BJ (cell line): ENCODE measurements around the gene ARMC2. TPM values are rescaled to one million over a fixed set of nuclear protein-coding genes. Genes with fewer than 3 reads are reported as not detected.
"Not testable (repeated sequence)": the region's sequence is repeated elsewhere in the genome, so short reads cannot be mapped to it uniquely, and the experiment has no call there.

Experiments
- CTCF ChIA-PET: fragments of 350-600 bp; formaldehyde crosslinking; extraction: SDS; loops from one replicate; lab custom pipeline; 2021; ENCODE audit warnings: antibody characterized with exemption, inconsistent platforms; lab: Yijun Ruan, JAX
- POLR2A ChIA-PET: fragments of 300-600 bp; sonication (Branson Sonifier 250); formaldehyde crosslinking; extraction: SDS; loops from one replicate; lab custom pipeline; 2021; ENCODE audit warnings: antibody characterized with exemption; lab: Charles Lee
- DNase-seq: peaks from one replicate; pipeline ENCODE4 v3.0.0-alpha.2; 2011; ENCODE audit warnings: low read depth
- H3K27me3 ChIP-seq: 2 replicates; pipeline ENCODE4 v1.6.0; 2011; ENCODE audit warnings: low read length; ENCODE audit not compliant: control insufficient read depth, insufficient read depth
- H3K36me3 ChIP-seq: 2 replicates; pipeline ENCODE4 v1.5.1; 2011; ENCODE audit warnings: low read length; ENCODE audit not compliant: control insufficient read depth, insufficient read depth
- H3K4me3 ChIP-seq: 2 replicates; pipeline ENCODE4 v1.5.1; 2011; ENCODE audit warnings: low read depth, mild to moderate bottlenecking, control low read depth, low read length
- CTCF ChIP-seq: IDR thresholded peaks from 2 replicates; pipeline ENCODE4 v1.5.1; 2011; ENCODE audit warnings: low read depth, mild to moderate bottlenecking, control low read depth, inconsistent platforms, low read length, moderate library complexity; ENCODE audit not compliant: insufficient read depth
- polyA plus RNA-seq: library from polyadenylated mRNA; depleted of rRNA; stranded (reverse); fragments of >200 nt; gene quantifications from 2 replicates; pipeline ENCODE4 v1.2.3, GENCODE V29; 2011

Gene ARMC2
- polyA plus RNA-seq, 1 experiment: 2.4 TPM

DNA sequence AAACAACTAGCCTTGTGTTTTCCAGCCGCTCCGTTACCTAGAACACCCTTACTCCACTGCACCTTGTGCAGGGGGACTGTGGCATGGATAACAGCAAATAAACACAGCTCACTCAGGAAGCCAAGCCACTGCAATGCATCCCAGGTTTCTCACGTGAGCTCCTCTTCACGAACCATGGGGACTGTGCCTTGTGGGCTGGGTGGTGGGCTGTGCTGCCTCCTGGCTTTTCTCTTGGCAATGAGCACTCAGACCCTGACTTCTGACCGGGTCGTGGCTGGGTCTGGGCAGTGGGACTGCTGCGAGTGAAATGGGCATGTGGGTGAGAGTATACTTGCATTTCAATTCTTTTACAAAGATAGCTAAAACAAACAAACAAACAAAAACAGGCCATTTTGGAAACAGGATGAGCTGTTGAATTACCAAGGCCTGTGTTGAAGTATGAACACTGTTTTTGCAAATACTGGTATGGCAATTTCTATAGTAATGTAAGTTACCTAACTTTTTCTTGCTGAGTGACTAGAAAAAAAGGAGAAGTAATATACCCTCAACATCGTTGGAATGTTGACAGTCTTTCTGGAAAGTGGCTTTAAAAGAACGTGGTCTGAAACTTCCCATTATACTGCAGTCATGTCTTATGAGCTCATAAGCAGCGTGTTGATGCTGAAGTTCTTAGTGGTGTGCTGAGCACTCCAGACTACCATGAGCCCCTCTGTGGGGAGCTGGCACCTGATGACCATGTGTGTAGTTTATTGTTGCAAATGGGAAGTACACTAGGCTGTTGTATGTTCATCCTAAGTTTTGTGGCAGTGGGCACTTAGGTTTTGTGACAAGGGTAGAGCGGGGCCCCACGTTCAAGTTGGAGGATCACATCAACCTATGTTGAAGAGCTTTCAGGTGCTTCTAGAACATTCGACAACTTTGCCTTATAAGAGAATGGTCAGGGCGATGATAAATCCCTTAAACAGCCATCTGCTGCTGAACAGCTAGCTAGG, 120.4 kb downstream of the ARMC2 start:
- no peaks in the 10 kb centered on the region for H3K36me3 ChIP-seq
- DNase-seq: no peak
- no peak for TF ChIP-seq CTCF
- ChIA-PET CTCF (interaction anchor here (1.2 kb wide), 2 partner anchors 20 to 23 kb away, joined by 3 read pairs; no protein-coding TSS in a partner anchor), POLR2A (no interaction called here)
- H3K4me3 ChIP-seq: no peak overlapping the region
- no peaks in the 10 kb centered on the region; the same call in 1 of the 2 replicates for H3K27me3 ChIP-seq

DNA sequence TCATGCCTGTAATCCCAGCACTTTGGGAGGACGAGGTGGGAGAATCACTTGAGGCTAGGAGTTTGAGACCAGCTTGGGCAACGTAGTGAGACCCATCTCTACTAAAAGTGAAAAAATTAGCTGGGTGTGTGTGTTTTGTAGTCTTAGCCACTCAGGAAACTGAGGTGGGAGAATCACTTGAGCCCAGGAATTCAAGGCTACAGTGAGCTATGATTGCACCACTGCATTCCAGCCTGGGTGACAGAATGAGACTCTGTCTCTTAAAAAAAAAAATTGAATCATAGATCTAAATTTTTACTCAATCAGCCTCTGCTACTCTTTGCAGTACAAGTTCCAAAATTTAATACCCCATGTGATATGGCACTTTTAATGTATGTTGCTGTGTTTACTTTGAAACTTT, 121.6 kb downstream of the ARMC2 start:
- no peak for DNase-seq
- POLR2A ChIA-PET: interaction anchor here (0.7 kb wide), 1 partner anchor 64 kb away, joined by 3 read pairs; no protein-coding TSS in a partner anchor

GRCh38 chr6:108974201-108974600, 126.0 kb downstream of the ARMC2 start:
- no peaks in the 10 kb centered on the region; the same call in 1 of the 2 replicates for H3K27me3 ChIP-seq
- no peak for DNase-seq
- no peaks in the 10 kb centered on the region for H3K36me3 ChIP-seq
- H3K4me3 ChIP-seq: no peak overlapping the region
- no peak for TF ChIP-seq CTCF
- ChIA-PET CTCF (interaction anchor here (1.7 to 2.0 kb wide), 2 partner anchors 12 to 17 kb away, joined by 4 to 6 read pairs; no protein-coding TSS in a partner anchor), POLR2A (no interaction called here)

More for the DNA sequence above, 121.6 kb downstream of the ARMC2 start:
- Histone ChIP-seq H3K27me3 (no peaks in the 10 kb centered on the region; the same call in 1 of the 2 replicates), H3K4me3 (no peak overlapping the region), H3K36me3 (no peaks in the 10 kb centered on the region)
- CTCF ChIA-PET: interaction anchor here (0.7 to 1.4 kb wide), 2 partner anchors 20 to 451 kb away, joined by 3 read pairs; no protein-coding TSS in a partner anchor
- no peak for TF ChIP-seq CTCF

GRCh38 chr6:108978638-108979037, 130.4 kb downstream of the ARMC2 start:
- DNase-seq, H3K27me3 ChIP-seq, POLR2A ChIA-PET, H3K4me3 ChIP-seq, CTCF ChIA-PET, H3K36me3 ChIP-seq: not testable (repeated sequence)

GRCh38 chr6:108982154-108983113, 134.2 kb downstream of the ARMC2 start:
- POLR2A ChIA-PET: no interaction called here
- CTCF ChIA-PET: interaction anchor here (1.0 kb wide), 1 partner anchor 72 kb away, joined by 3 read pairs; no protein-coding TSS in a partner anchor
- H3K36me3 ChIP-seq: no peaks in the 10 kb centered on the region; the same call in 1 of the 2 replicates
- H3K4me3 ChIP-seq: no peak overlapping the region
- TF ChIP-seq CTCF: no peak
- no peak for DNase-seq
- no peaks in the 10 kb centered on the region for H3K27me3 ChIP-seq
